ENCODE data around the gene CYTH3. TPM values are rescaled to one million over a fixed set of nuclear protein-coding genes. Genes with fewer than 3 reads are reported as not detected.

CYTH3 gene
- total and polyA plus RNA-seq, 2 of the 8 experiments (the other 6 are each of a cell fraction or from before 2014, with no cell fraction given) = 10.3 to 11.9 TPM

- TF ChIP-seq ZNF274 (IDR thresholded peaks at IDR 0.05; ENCODE audit: borderline replicate concordance, extremely low read depth, low read length) = no peak
These were observed 92.1 kb downstream of the CYTH3 start (continued) for GRCh38 chr7:6180344-6180725.

Measured in H1 (cell line).